ENCODE data around the gene EEF1AKMT3.

GRCh38 chr12:57744777-57745484 is 27.5 kb upstream of the EEF1AKMT3 start, which contains the start of gene TSPAN31:
- TF ChIP-seq CTCF (optimal IDR thresholded peaks at IDR 0.05 in 1 of 3, IDR thresholded peaks at IDR 0.05 in 1 of 3, conservative IDR thresholded peaks at IDR 0.05 in 1 of 3; ENCODE audit: extremely low read depth in 1 of 3, insufficient read depth in 2 of 3, low read length in 3 of 3), result no peak
- no peak for TF ChIP-seq EZH2 (IDR thresholded peaks at IDR 0.05; ENCODE audit: low read length)
